ENCODE data around the gene TMEM63B.
A peak's percentile ranks its signal among the peaks of the same experiment; 100 is the strongest.

TMEM63B gene

DNA sequence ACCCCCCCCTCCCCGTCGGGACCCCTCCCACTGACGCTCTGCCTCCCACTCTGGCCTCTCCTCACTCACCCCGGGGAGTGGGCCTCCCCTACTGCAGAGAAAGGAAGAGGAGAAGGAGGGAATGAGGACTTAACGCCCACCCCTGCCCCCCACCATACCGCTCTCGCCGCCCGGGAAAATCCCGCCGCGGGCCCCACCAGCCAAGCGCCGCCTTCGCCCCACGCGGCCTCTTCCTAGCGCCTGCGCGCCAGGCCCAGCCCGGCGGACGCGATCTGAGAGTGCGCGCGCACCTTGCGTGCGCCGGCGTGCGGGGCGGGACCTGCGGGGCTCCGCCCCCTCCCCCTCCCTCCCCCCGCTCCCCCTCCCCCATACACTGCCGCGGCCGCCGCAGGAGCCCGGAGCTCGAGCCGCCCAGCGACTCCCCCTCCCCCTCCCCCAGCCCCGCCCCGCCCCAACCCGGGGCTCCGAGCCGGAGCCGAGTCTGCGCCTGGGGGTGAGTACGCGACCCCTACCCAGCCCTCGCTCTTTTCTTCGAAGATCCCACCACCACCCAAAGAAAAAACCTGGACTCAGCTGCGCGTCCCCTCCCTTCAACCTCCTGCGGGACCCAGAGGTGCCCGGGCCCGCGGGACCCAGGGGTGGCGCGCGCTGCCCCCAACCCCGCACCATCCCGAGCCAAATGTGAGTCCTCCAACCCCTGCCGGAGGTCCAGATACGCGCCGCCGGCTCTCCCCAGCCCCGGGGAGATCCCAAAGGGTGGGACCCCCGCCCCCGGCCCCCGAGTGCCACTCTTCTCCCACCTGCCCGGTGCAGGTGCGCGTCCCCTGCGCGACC lies at the start of gene TMEM63B, which contains the start of gene MRPL14:
TMEM63B (plus strand) TSS at position 369 of the 834 bp plus-strand sequence. CDS start 7,031 bp downstream, outside the sequence.
MRPL14 (minus strand) TSS at position 267 of the 834 bp plus-strand sequence. CDS start 10,841 bp downstream, outside the sequence.
- peak; percentile 99 for DNase-seq (ENCODE audit: extremely low spot score)
- TF ChIP-seq, protein P1, sequence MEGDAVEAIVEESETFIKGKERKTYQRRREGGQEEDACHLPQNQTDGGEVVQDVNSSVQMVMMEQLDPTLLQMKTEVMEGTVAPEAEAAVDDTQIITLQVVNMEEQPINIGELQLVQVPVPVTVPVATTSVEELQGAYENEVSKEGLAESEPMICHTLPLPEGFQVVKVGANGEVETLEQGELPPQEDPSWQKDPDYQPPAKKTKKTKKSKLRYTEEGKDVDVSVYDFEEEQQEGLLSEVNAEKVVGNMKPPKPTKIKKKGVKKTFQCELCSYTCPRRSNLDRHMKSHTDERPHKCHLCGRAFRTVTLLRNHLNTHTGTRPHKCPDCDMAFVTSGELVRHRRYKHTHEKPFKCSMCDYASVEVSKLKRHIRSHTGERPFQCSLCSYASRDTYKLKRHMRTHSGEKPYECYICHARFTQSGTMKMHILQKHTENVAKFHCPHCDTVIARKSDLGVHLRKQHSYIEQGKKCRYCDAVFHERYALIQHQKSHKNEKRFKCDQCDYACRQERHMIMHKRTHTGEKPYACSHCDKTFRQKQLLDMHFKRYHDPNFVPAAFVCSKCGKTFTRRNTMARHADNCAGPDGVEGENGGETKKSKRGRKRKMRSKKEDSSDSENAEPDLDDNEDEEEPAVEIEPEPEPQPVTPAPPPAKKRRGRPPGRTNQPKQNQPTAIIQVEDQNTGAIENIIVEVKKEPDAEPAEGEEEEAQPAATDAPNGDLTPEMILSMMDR (IDR thresholded peaks at IDR 0.05; ENCODE audit: control extremely low read depth, extremely low read depth, low read depth, missing control alignments), result no peak
- ChIA-PET POLR2A (interaction anchor here (0.5 to 0.9 kb wide), 3 partner anchors 34 to 856 kb away, joined by 4 to 11 read pairs (median 5); no protein-coding TSS in a partner anchor), CTCF (no interaction called here)

DNA sequence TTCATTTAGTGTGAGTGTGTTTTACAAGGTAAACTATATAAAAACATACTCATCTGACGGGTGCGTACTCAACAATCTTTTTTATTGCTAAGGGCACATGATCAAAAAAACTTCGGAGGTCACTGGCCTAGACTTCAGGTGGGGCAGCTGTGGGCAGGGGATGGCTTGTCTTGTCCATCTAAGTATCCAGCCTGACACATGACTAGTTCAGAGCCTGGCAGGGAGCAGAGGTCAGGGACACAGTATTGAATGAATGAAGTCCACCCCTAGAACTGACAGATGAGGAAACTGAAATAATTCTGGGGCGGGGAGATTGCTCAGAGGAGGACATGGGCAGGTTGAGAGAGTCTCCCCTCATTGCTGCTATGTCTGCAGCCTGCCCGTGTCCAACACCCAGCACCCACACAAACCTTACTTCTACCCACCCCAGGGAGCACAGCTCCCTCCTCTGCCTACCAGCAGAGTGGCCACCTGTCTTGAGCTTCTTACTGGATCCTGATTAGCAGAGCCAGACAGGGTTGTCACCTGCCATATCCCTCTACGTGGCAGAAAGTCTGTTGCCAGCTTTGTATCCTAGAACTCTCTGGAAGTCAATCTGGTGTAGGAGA lies 49.0 kb upstream of the TMEM63B start:
- POLR2A ChIA-PET, result interaction anchor here (1.1 kb wide), 1 partner anchor 308 kb away, joined by 3 read pairs; the partner anchor contains the start of gene VEGFA
- CTCF ChIA-PET, result interaction anchor here (0.6 to 11.7 kb wide), 80 partner anchors 7 to 582 kb away, joined by 3 to 174 read pairs (median 4); partner anchors contain the start of genes GTPBP2, MAD2L1BP, MRPS18A and SLC29A1
- TF ChIP-seq, protein P1 (IDR thresholded peaks at IDR 0.05; ENCODE audit: control extremely low read depth, extremely low read depth, low read depth, missing control alignments), result no peak
- DNase-seq (ENCODE audit: extremely low spot score), result no peak

DNA sequence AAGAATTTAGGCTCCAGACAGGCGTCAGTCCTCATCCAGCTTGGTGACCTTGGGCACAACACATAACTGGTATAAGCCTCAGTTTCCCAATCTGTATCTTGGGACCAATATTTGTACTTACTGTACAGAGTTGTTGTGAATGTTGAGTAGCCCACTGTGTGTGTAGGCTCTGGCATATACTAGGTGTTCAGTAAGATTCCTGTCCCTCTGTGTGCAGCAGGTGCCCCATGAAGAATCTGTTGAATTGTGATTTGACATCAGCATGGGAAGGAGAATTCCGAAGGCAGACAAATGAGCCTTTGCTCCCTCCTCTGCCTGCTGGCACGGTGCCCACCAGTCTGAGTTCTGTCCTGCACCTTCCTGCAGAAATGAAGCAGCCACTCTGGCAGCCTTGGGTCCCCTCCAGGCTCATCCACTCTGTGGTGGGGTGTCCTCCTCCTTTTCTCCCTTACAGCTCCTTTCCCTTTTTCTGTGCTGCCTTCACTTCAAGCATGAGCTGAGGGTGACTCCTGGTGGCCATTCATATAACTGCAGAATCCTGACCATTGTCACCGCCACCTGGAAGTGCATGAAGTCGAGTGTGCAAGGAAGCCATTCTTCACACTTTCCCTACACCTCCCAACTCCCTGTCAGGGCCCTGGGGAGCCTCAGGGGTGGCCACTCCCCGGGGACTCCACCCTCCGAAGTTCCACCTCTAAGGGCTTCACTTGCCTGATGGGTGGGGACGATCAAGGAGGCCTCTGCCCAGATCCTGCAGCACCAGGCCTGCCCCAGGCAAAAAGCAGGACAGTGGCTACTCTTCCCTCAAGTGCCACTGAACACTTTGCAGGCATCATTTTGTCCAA lies 48.3 kb upstream of the TMEM63B start:
- DNase-seq (ENCODE audit: extremely low spot score), result peak; percentile 72
- CTCF ChIA-PET, result interaction anchor here (0.6 to 11.7 kb wide), 85 partner anchors 8 to 583 kb away, joined by 3 to 174 read pairs (median 4); partner anchors contain the start of genes GTPBP2, MAD2L1BP, MRPS18A and SLC29A1
- POLR2A ChIA-PET, result interaction anchor here (1.1 kb wide), 1 partner anchor 309 kb away, joined by 3 read pairs; the partner anchor contains the start of gene VEGFA
- TF ChIP-seq, protein P1 (IDR thresholded peaks at IDR 0.05; ENCODE audit: control extremely low read depth, extremely low read depth, low read depth, missing control alignments), result peak; percentile 95

DNA sequence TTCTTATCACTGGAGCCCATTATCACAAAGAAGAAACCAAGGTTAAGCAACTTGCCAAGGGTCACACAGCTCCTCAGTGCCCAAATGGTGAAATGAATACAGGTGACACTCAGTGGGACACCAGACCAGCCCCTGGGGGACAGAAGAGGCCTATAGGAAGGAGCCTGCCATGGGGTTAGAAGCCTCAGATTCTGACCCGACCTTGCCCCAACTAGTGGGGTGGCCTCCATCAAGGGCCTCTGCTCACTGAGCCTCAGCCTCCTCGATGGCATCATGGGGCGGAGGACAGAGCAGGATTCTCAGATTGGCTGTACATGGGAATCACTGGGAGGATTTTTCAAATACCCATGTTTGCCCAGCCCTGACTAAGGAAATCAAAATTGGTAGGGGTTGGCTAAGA lies 47.7 kb upstream of the TMEM63B start:
- no peak for DNase-seq (ENCODE audit: extremely low spot score)
- POLR2A ChIA-PET, result interaction anchor here (1.1 kb wide), 1 partner anchor 310 kb away, joined by 3 read pairs; the partner anchor contains the start of gene VEGFA
- CTCF ChIA-PET, result interaction anchor here (1.0 to 11.7 kb wide), 50 partner anchors 9 to 851 kb away, joined by 3 to 174 read pairs (median 4); partner anchors contain the start of genes DNPH1, MRPS18A and VEGFA
- TF ChIP-seq, protein P1 (IDR thresholded peaks at IDR 0.05; ENCODE audit: control extremely low read depth, extremely low read depth, low read depth, missing control alignments), result no peak

DNA sequence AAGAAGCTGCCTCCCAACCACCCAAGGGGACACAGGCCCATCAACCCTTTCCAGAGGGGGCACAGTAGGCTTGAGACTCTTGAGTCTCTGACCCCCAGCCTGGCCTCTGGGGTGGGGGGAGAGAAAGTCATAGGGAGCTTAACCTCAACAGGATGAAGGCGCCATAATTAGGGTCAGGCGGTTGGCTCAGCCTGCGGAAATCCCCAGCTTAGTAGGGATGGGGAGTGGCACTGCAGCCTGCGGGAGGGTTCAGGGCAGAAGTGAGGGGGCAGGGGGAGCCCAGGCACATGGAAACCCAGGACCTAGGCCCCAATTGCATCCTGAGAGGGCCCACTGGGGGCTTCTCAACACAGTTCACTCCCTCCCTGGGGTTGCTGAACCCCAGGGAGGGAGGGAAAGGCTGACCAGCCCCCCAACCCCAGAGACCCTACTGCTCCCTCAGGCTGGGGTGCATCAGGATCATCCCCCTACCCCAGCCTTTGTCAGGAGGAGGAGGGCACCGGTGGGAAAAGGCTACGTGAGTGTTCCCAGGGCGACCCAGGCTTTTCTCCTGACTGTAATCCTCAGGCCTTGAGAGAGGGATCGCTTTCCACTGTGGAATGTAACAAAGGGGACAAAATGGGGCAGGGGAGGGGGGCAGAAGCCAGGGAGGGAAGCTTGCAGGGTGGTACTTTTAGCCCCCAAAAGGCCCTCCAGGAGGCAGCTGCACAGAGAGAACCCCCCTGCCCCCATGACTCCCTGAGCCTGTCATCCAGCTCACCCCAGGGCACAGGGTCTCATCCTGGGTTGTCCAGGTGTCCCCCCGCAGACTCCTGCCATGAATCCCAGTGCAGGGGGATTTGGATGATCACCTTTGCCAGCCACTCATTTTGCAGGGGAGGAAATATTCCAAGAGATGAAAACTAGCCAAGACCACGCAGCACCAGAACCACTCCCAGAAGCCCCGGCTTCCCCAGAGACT lies 46.5 kb upstream of the TMEM63B start:
- POLR2A ChIA-PET, result interaction anchor here (1.0 kb wide), 1 partner anchor 303 kb away, joined by 3 read pairs; no protein-coding TSS in a partner anchor
- CTCF ChIA-PET, result interaction anchor here (0.8 to 11.7 kb wide), 15 partner anchors 11 to 852 kb away, joined by 3 to 174 read pairs (median 32); partner anchors contain the start of genes DNPH1 and VEGFA
- TF ChIP-seq, protein P1 (IDR thresholded peaks at IDR 0.05; ENCODE audit: control extremely low read depth, extremely low read depth, low read depth, missing control alignments), result no peak
- no peak for DNase-seq (ENCODE audit: extremely low spot score)
